GM20000 (cell line): ENCODE results near the gene KLHL20.
"Not testable (repeated sequence)": the region's sequence is repeated elsewhere in the genome, so short reads cannot be mapped to it uniquely, and the experiment has no call there.

Experiments
- DNase-seq: peaks from one replicate; pipeline ENCODE4 v3.0.0; 2012; ENCODE audit warnings: low spot score
- CTCF ChIP-seq: IDR thresholded peaks from 2 replicates; pipeline ENCODE4 v1.5.1; 2012; ENCODE audit warnings: mild to moderate bottlenecking, control low read depth; ENCODE audit errors: extremely low read depth, missing control alignments

The KLHL20 gene

GRCh38 chr1:173693238-173693637 lies 21.5 kb upstream of the KLHL20 start:
- no peak for DNase-seq
- TF ChIP-seq CTCF, result no peak

- DNase-seq, result not testable (repeated sequence)
Observed at GRCh38 chr1:173701299-173701698, 13.5 kb upstream of the KLHL20 start.

- TF ChIP-seq CTCF, result no peak
- DNase-seq, result no peak
Observed at GRCh38 chr1:173702736-173703135, 12.0 kb upstream of the KLHL20 start.

GRCh38 chr1:173705117-173705516 lies 9.7 kb upstream of the KLHL20 start:
- DNase-seq, result no peak
- TF ChIP-seq CTCF, result no peak

- no peak for TF ChIP-seq CTCF
- no peak for DNase-seq
Observed at GRCh38 chr1:173708787-173709186, 6.0 kb upstream of the KLHL20 start.

- TF ChIP-seq CTCF, result no peak
- DNase-seq, result no peak
Observed at GRCh38 chr1:173714441-173714758, 381 bp upstream of the KLHL20 start.

- no peak for TF ChIP-seq CTCF
Observed at GRCh38 chr1:173715538-173715844, 710 bp downstream of the KLHL20 start.

GRCh38 chr1:173717238-173717637 lies 2.5 kb downstream of the KLHL20 start:
- DNase-seq, result no peak
- no peak for TF ChIP-seq CTCF

More at GRCh38 chr1:173715538-173715844, 710 bp downstream of the KLHL20 start:
- DNase-seq, result no peak

- not testable (repeated sequence) for DNase-seq
Observed at GRCh38 chr1:173731331-173731730, 16.6 kb downstream of the KLHL20 start.
